Panc1 (cell line): ENCODE measurements around the gene GSTA5. TPM values are rescaled to one million over a fixed set of nuclear protein-coding genes. Genes with fewer than 3 reads are reported as not detected.
"Not testable (repeated sequence)": the region's sequence is repeated elsewhere in the genome, so short reads cannot be mapped to it uniquely, and the experiment has no call there.

Source experiments
- ATAC-seq: fragments of 200-7000 bp; cut with Tn5 transposase; 2 replicates; pipeline ENCODE4 v1.9.1; 2020; ENCODE audit warnings: mild to moderate bottlenecking, moderate library complexity
- BruUV-seq: library from RNA; stranded (reverse); fragments of 400-500 nt; replicated peaks from 2 replicates; lab custom pipeline; 2021; lab: Mats Ljungman, UMichigan
- CTCF ChIA-PET: fragments of 300-600 bp; sonication (Branson Sonifier 250); formaldehyde crosslinking; loops from one replicate; lab custom pipeline; 2022; ENCODE audit warnings: antibody characterized with exemption; lab: Charles Lee
- POLR2A ChIA-PET: fragments of 300-600 bp; sonication (Branson Sonifier 250); formaldehyde crosslinking; loops from one replicate; lab custom pipeline; 2022; ENCODE audit warnings: antibody characterized with exemption; lab: Charles Lee
- DNase-seq: peaks from one replicate; pipeline ENCODE4 v3.0.0-alpha.2; 2010; ENCODE audit warnings: low read depth, low spot score
- H3K27ac ChIP-seq: 2 replicates; pipeline ENCODE4 v1.5.1; 2011; ENCODE audit warnings: mild to moderate bottlenecking, low read length, inconsistent platforms
- H3K27me3 ChIP-seq: fragments of 200-500 bp; sonication (Bioruptor generic); 2 replicates; pipeline ENCODE4 v1.6.0; 2014; ENCODE audit warnings: low read length, inconsistent platforms; ENCODE audit not compliant: control insufficient read depth, insufficient read depth
- H3K36me3 ChIP-seq: fragments of 200-500 bp; sonication (Bioruptor generic); 2 replicates; pipeline ENCODE4 v1.5.1; 2014; ENCODE audit warnings: inconsistent platforms, mild to moderate bottlenecking, low read length, moderate library complexity; ENCODE audit not compliant: control insufficient read depth, insufficient read depth
- H3K4me1 ChIP-seq: 2 replicates; pipeline ENCODE4 v1.5.1; 2011; ENCODE audit warnings: inconsistent platforms, mild to moderate bottlenecking, low read length, moderate library complexity; ENCODE audit not compliant: control insufficient read depth, insufficient read depth
- H3K4me3 ChIP-seq, 2 experiments: 2 replicates each; pipeline ENCODE4 v1.5.1; 2011 to 2012; ENCODE audit warnings: low read depth in 2 of 2, low read length in 2 of 2, mild to moderate bottlenecking in 2 of 2, inconsistent platforms in 1 of 2, moderate library complexity in 1 of 2
- H3K9me3 ChIP-seq: fragments of 200-500 bp; sonication (Bioruptor generic); 2 replicates; pipeline ENCODE4 v1.5.1; 2014; ENCODE audit warnings: low read depth, mild to moderate bottlenecking, inconsistent platforms, low read length, moderate library complexity; ENCODE audit not compliant: control insufficient read depth, insufficient read depth
- CTCF ChIP-seq: fragments of 450-650 bp; IDR thresholded peaks from 2 replicates; pipeline ENCODE4 v1.5.1; 2017; ENCODE audit warnings: mild to moderate bottlenecking
- TCF7L2 ChIP-seq: IDR thresholded peaks from 2 replicates; pipeline ENCODE4 v1.6.1; 2011; ENCODE audit warnings: mild to moderate bottlenecking, low read depth, low read length, inconsistent platforms
- in situ Hi-C: cut with HindIII; loops from 2 replicates; pipeline ENCODE4 v1.10.0; 2016; ENCODE audit warnings: low sequenced_read_pairs, low pct_unique_long_range_greater_than_20kb
- intact Hi-C: fragments of 100-400 bp; cut with micrococcal nuclease; formaldehyde crosslinking; loops from one replicate; pipeline ENCODE4 v1.10.0; 2022; ENCODE audit not compliant: unreplicated experiment
- total RNA-seq: library from RNA; stranded (reverse); gene quantifications from one replicate; pipeline ENCODE4 v1.2.1, GENCODE V29; 2021; ENCODE audit not compliant: unreplicated experiment
- TF ChIP-seq, protein P1 (sequence below), 2 experiments: IDR thresholded peaks; 2 replicates each; pipeline ENCODE4 v1.6.1; 2011 to 2012; ENCODE audit warnings: low read depth in 2 of 2, control low read depth in 1 of 2, low read length in 1 of 2, mild to moderate bottlenecking in 1 of 2, moderate library complexity in 1 of 2; ENCODE audit not compliant: insufficient read depth in 1 of 2

Gene GSTA5
- total RNA-seq, 1 experiment from 2014 or later: not detected

- Histone ChIP-seq H3K4me1 (no peaks in the 10 kb centered on the region), H3K27me3 (peaks cover 2% of the 10 kb centered on the region; the same call in 1 of the 2 replicates), H3K36me3 (no peaks in the 10 kb centered on the region), H3K9me3 (no peaks in the 10 kb centered on the region), H3K4me3 (no peak overlapping the region), H3K27ac (no peak overlapping the region)
- ChIA-PET POLR2A (no interaction called here), CTCF (no interaction called here)
- no TSS peak for BruUV-seq
- ATAC-seq (no peak), DNase-seq (no peak)
- intact Hi-C loops (no loop called here), in situ Hi-C loops (no loop called here)
- TF ChIP-seq CTCF (no peak), TCF7L2 (no peak)
- TF ChIP-seq, protein P1, sequence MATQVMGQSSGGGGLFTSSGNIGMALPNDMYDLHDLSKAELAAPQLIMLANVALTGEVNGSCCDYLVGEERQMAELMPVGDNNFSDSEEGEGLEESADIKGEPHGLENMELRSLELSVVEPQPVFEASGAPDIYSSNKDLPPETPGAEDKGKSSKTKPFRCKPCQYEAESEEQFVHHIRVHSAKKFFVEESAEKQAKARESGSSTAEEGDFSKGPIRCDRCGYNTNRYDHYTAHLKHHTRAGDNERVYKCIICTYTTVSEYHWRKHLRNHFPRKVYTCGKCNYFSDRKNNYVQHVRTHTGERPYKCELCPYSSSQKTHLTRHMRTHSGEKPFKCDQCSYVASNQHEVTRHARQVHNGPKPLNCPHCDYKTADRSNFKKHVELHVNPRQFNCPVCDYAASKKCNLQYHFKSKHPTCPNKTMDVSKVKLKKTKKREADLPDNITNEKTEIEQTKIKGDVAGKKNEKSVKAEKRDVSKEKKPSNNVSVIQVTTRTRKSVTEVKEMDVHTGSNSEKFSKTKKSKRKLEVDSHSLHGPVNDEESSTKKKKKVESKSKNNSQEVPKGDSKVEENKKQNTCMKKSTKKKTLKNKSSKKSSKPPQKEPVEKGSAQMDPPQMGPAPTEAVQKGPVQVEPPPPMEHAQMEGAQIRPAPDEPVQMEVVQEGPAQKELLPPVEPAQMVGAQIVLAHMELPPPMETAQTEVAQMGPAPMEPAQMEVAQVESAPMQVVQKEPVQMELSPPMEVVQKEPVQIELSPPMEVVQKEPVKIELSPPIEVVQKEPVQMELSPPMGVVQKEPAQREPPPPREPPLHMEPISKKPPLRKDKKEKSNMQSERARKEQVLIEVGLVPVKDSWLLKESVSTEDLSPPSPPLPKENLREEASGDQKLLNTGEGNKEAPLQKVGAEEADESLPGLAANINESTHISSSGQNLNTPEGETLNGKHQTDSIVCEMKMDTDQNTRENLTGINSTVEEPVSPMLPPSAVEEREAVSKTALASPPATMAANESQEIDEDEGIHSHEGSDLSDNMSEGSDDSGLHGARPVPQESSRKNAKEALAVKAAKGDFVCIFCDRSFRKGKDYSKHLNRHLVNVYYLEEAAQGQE (IDR thresholded peaks at IDR 0.05; ENCODE audit: insufficient read depth in 1 of 2, low read depth in 2 of 2, low read length in 1 of 2): no peak
These were observed 39.3 kb downstream of the GSTA5 start for GRCh38 chr6:52801188-52801841.

DNA sequence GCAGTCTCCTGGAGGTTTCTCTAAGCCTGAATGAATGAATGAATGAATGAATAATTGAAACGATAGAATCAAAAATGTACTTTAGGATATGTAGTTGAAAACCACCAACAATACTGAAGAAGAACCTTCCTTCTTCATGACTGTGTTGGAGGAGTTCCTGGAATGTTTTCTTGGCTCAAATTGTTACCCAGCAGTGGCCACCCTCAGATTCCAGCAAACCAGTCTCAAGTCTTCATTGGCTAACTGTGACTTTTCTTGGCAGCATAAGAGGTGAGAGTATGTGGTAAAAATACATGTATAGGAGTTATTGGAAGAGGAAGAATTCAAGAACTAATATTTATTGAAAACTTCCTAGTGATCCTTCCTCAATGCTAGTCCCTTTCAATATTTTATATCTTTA lies 41.3 kb downstream of the GSTA5 start:
- POLR2A ChIA-PET, H3K9me3 ChIP-seq, BruUV-seq, ATAC-seq, intact Hi-C loops, H3K4me3 ChIP-seq, H3K27me3 ChIP-seq, DNase-seq, H3K27ac ChIP-seq, CTCF ChIA-PET, in situ Hi-C loops, H3K4me1 ChIP-seq, H3K36me3 ChIP-seq: not testable (repeated sequence)

GRCh38 chr6:52794366-52794765 lies 46.2 kb downstream of the GSTA5 start:
- H3K4me1 ChIP-seq, H3K9me3 ChIP-seq, BruUV-seq, ATAC-seq, CTCF ChIA-PET, H3K4me3 ChIP-seq, DNase-seq, H3K27ac ChIP-seq, in situ Hi-C loops, H3K27me3 ChIP-seq, H3K36me3 ChIP-seq, POLR2A ChIA-PET, intact Hi-C loops: not testable (repeated sequence)
